HFF-Myc (cell line): ENCODE data around the gene EPG5.

ENCODE experiments used
- DNase-seq: peaks from one replicate; pipeline ENCODE4 v3.0.0-alpha.2; 2011; ENCODE audit warnings: low read depth; ENCODE audit errors: extremely low read depth
- H3K4me3 ChIP-seq: replicated peaks from 2 replicates; pipeline ENCODE4 v1.5.1; 2011; ENCODE audit warnings: low read depth, mild to moderate bottlenecking, control low read depth, low read length
- TF ChIP-seq, protein P1 (sequence below): IDR thresholded peaks from 2 replicates; pipeline ENCODE4 v1.5.1; 2012; ENCODE audit warnings: mild to moderate bottlenecking, low read depth, low read length, control low read depth; ENCODE audit errors: missing control alignments

The EPG5 gene

GRCh38 chr18:45901654-45902210 is 65.4 kb downstream of the EPG5 start:
- TF ChIP-seq, protein P1, sequence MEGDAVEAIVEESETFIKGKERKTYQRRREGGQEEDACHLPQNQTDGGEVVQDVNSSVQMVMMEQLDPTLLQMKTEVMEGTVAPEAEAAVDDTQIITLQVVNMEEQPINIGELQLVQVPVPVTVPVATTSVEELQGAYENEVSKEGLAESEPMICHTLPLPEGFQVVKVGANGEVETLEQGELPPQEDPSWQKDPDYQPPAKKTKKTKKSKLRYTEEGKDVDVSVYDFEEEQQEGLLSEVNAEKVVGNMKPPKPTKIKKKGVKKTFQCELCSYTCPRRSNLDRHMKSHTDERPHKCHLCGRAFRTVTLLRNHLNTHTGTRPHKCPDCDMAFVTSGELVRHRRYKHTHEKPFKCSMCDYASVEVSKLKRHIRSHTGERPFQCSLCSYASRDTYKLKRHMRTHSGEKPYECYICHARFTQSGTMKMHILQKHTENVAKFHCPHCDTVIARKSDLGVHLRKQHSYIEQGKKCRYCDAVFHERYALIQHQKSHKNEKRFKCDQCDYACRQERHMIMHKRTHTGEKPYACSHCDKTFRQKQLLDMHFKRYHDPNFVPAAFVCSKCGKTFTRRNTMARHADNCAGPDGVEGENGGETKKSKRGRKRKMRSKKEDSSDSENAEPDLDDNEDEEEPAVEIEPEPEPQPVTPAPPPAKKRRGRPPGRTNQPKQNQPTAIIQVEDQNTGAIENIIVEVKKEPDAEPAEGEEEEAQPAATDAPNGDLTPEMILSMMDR: no peak
- H3K4me3 ChIP-seq: no peak overlapping the region
- DNase-seq: no peak

GRCh38 chr18:45900623-45901022 is 66.5 kb downstream of the EPG5 start:
- H3K4me3 ChIP-seq: no peak overlapping the region
- TF ChIP-seq, protein P1: no peak
- no peak for DNase-seq

GRCh38 chr18:45896991-45897390 is 70.1 kb downstream of the EPG5 start:
- H3K4me3 ChIP-seq: no peak overlapping the region
- DNase-seq: no peak
- TF ChIP-seq, protein P1: no peak

- TF ChIP-seq, protein P1: no peak
- no peak overlapping the region for H3K4me3 ChIP-seq
- no peak for DNase-seq
These were observed 70.7 kb downstream of the EPG5 start for GRCh38 chr18:45896452-45896851.

GRCh38 chr18:45895339-45895738 is 71.8 kb downstream of the EPG5 start:
- no peak overlapping the region for H3K4me3 ChIP-seq
- TF ChIP-seq, protein P1: no peak
- no peak for DNase-seq

DNA sequence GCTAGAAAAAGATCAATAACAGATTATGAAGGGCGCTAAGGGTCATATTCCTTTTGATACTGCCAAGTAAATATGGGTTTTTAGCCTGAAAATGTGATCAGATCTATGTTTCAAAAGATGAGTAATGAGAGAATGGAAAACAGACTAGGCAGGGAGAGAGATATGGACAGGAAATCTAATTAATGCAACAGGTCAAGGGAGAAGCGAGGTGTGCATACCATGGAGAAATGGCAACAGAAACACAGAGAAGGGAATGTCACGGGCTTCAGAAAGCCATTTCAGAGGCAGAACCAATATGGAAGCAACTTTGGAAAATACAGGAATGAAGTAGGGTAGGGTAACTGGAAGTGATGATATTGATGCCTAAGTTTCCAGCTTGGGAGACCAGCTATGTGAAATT is 72.3 kb downstream of the EPG5 start:
- H3K4me3 ChIP-seq: no peak overlapping the region
- no peak for DNase-seq
- TF ChIP-seq, protein P1: no peak

- H3K4me3 ChIP-seq: no peak overlapping the region
- no peak for DNase-seq
- TF ChIP-seq, protein P1: no peak
These were observed 75.3 kb downstream of the EPG5 start for GRCh38 chr18:45891806-45892205.
